Activated naive CD8-positive, alpha-beta T cell treated with anti-CD3 and anti-CD28 coated beads for 36 hours (primary cell): ENCODE results near the gene PPFIA3. TPM values are rescaled to one million over a fixed set of nuclear protein-coding genes. Genes with fewer than 3 reads are reported as not detected.
"Not testable (repeated sequence)": the region's sequence is repeated elsewhere in the genome, so short reads cannot be mapped to it uniquely, and the experiment has no call there.

ENCODE experiments used
- DNase-seq: peaks from one replicate; pipeline ENCODE4 v3.0.0; 2021
- H3K27ac Mint-ChIP-seq: one replicate; pipeline ENCODE4 v1.8.0; 2022; ENCODE audit warnings: mild to moderate bottlenecking, moderate library complexity, mixed read lengths
- H3K27me3 Mint-ChIP-seq: one replicate; pipeline ENCODE4 v1.8.0; 2022; ENCODE audit warnings: mild to moderate bottlenecking, mixed read lengths
- H3K36me3 Mint-ChIP-seq: one replicate; pipeline ENCODE4 v1.8.0; 2021; ENCODE audit warnings: mild to moderate bottlenecking, mixed read lengths
- H3K4me1 Mint-ChIP-seq: one replicate; pipeline ENCODE4 v1.8.0; 2021; ENCODE audit warnings: mixed read lengths
- H3K4me3 Mint-ChIP-seq: one replicate; pipeline ENCODE4 v1.8.0; 2022; ENCODE audit warnings: mild to moderate bottlenecking, moderate library complexity, mixed read lengths
- H3K9me3 Mint-ChIP-seq: one replicate; pipeline ENCODE4 v1.8.0; 2022; ENCODE audit warnings: mixed read lengths
- total RNA-seq, 2 experiments: library from RNA; stranded (reverse); gene quantifications; one replicate each; pipeline ENCODE4 v1.2.3, GENCODE V29; 2021

The PPFIA3 gene
- total RNA-seq: 1 to 10 TPM; 3.2 to 4.3 TPM

- Mint-ChIP-seq H3K9me3 (no peaks in the 10 kb centered on the region), H3K36me3 (peaks cover 4% of the 10 kb centered on the region), H3K4me1 (peaks cover 21% of the 10 kb centered on the region), H3K27me3 (peaks cover 16% of the 10 kb centered on the region), H3K27ac (peak within 1 kb of the TSS; percentile 92), H3K4me3 (peak within 1 kb of the TSS; percentile 91)
- DNase-seq: no peak
Measured at GRCh38 chr19:49119411-49120324, at the start of gene PPFIA3. TSS of gene PPFIA3 (plus strand) at chr19:49119544. CDS start at chr19:49127874, 8,330 bp downstream.

GRCh38 chr19:49070416-49070815, 48.9 kb upstream of the PPFIA3 start:
- Mint-ChIP-seq H3K4me1 (peaks cover 10% of the 10 kb centered on the region), H3K36me3 (peaks cover 2% of the 10 kb centered on the region), H3K27ac (no peak overlapping the region), H3K27me3 (peaks cover 90% of the 10 kb centered on the region), H3K9me3 (peaks cover 1% of the 10 kb centered on the region), H3K4me3 (no peak overlapping the region)
- no peak for DNase-seq

- no peak for DNase-seq
- Mint-ChIP-seq H3K27ac (no peak overlapping the region), H3K4me3 (no peak overlapping the region), H3K27me3 (peaks cover 86% of the 10 kb centered on the region), H3K9me3 (peaks cover 1% of the 10 kb centered on the region), H3K36me3 (peaks cover 2% of the 10 kb centered on the region), H3K4me1 (peaks cover 10% of the 10 kb centered on the region)
Measured at GRCh38 chr19:49071860-49072547, 47.3 kb upstream of the PPFIA3 start.

- Mint-ChIP-seq H3K9me3 (peaks cover 1% of the 10 kb centered on the region), H3K36me3 (peaks cover 2% of the 10 kb centered on the region), H3K27me3 (peaks cover 70% of the 10 kb centered on the region), H3K4me1 (peaks cover 10% of the 10 kb centered on the region), H3K4me3 (no peak overlapping the region), H3K27ac (no peak overlapping the region)
- DNase-seq: no peak
Measured at GRCh38 chr19:49073514-49074378, 45.6 kb upstream of the PPFIA3 start.

- H3K4me3 Mint-ChIP-seq, DNase-seq, H3K36me3 Mint-ChIP-seq, H3K9me3 Mint-ChIP-seq, H3K27ac Mint-ChIP-seq, H3K4me1 Mint-ChIP-seq: not testable (repeated sequence)
- peaks cover 60% of the 10 kb centered on the region for H3K27me3 Mint-ChIP-seq
Measured at GRCh38 chr19:49074869-49075268, 44.5 kb upstream of the PPFIA3 start.

GRCh38 chr19:49080392-49080791, 39.0 kb upstream of the PPFIA3 start:
- H3K36me3 Mint-ChIP-seq: no peaks in the 10 kb centered on the region
- peaks cover 12% of the 10 kb centered on the region for H3K27me3 Mint-ChIP-seq
- H3K4me3 Mint-ChIP-seq: no peak overlapping the region
- no peaks in the 10 kb centered on the region for H3K9me3 Mint-ChIP-seq
- no peak for DNase-seq
- peaks cover 3% of the 10 kb centered on the region for H3K4me1 Mint-ChIP-seq
- H3K27ac Mint-ChIP-seq: no peak overlapping the region

- Mint-ChIP-seq H3K27ac (no peak overlapping the region), H3K4me3 (no peak overlapping the region), H3K9me3 (no peaks in the 10 kb centered on the region), H3K36me3 (peaks cover 6% of the 10 kb centered on the region), H3K4me1 (peaks cover 5% of the 10 kb centered on the region), H3K27me3 (peaks cover 4% of the 10 kb centered on the region)
- no peak for DNase-seq
Measured at GRCh38 chr19:49081273-49081672, 38.1 kb upstream of the PPFIA3 start.

- Mint-ChIP-seq H3K4me3 (peak overlapping the region; percentile 98), H3K4me1 (peaks cover 22% of the 10 kb centered on the region), H3K27ac (peak overlapping the region; percentile 94), H3K36me3 (peaks cover 20% of the 10 kb centered on the region), H3K9me3 (no peaks in the 10 kb centered on the region), H3K27me3 (no peaks in the 10 kb centered on the region)
- no peak for DNase-seq
Measured at GRCh38 chr19:49084206-49085019, 34.9 kb upstream of the PPFIA3 start.

- Mint-ChIP-seq H3K9me3 (no peaks in the 10 kb centered on the region), H3K36me3 (peaks cover 22% of the 10 kb centered on the region), H3K27me3 (no peaks in the 10 kb centered on the region), H3K4me3 (peak within 1 kb of the TSS; percentile 98), H3K27ac (peak within 1 kb of the TSS; percentile 94), H3K4me1 (peaks cover 26% of the 10 kb centered on the region)
- DNase-seq: peak; percentile 100
Measured at GRCh38 chr19:49085020-49085867, 34.1 kb upstream of the PPFIA3 start, which contains the start of gene SNRNP70. TSS of gene SNRNP70 (plus strand) at chr19:49085451. CDS start at chr19:49086415, 964 bp downstream.

GRCh38 chr19:49085868-49086232, 33.5 kb upstream of the PPFIA3 start:
- peak overlapping the region; percentile 94 for H3K27ac Mint-ChIP-seq
- peak overlapping the region; percentile 98 for H3K4me3 Mint-ChIP-seq
- peaks cover 27% of the 10 kb centered on the region for H3K36me3 Mint-ChIP-seq
- DNase-seq: no peak
- H3K9me3 Mint-ChIP-seq: no peaks in the 10 kb centered on the region
- no peaks in the 10 kb centered on the region for H3K27me3 Mint-ChIP-seq
- peaks cover 28% of the 10 kb centered on the region for H3K4me1 Mint-ChIP-seq

GRCh38 chr19:49086296-49086695, 33.0 kb upstream of the PPFIA3 start:
- Mint-ChIP-seq H3K4me3 (peak overlapping the region; percentile 98), H3K9me3 (no peaks in the 10 kb centered on the region), H3K36me3 (peaks cover 31% of the 10 kb centered on the region), H3K27me3 (no peaks in the 10 kb centered on the region), H3K4me1 (peaks cover 29% of the 10 kb centered on the region), H3K27ac (peak overlapping the region; percentile 94)
- DNase-seq: no peak

GRCh38 chr19:49091391-49092038, 27.8 kb upstream of the PPFIA3 start:
- no peak for DNase-seq
- H3K27ac Mint-ChIP-seq: peak overlapping the region; percentile 64

GRCh38 chr19:49092686-49093085, 26.7 kb upstream of the PPFIA3 start:
- Mint-ChIP-seq H3K4me3 (no peak overlapping the region), H3K27ac (no peak overlapping the region), H3K27me3 (no peaks in the 10 kb centered on the region), H3K9me3 (no peaks in the 10 kb centered on the region), H3K36me3 (peaks cover 32% of the 10 kb centered on the region), H3K4me1 (peaks cover 26% of the 10 kb centered on the region)
- DNase-seq: no peak

More at GRCh38 chr19:49091391-49092038, 27.8 kb upstream of the PPFIA3 start:
- peaks cover 33% of the 10 kb centered on the region for H3K4me1 Mint-ChIP-seq
- no peaks in the 10 kb centered on the region for H3K9me3 Mint-ChIP-seq
- no peaks in the 10 kb centered on the region for H3K27me3 Mint-ChIP-seq
- H3K4me3 Mint-ChIP-seq: no peak overlapping the region
- peaks cover 34% of the 10 kb centered on the region for H3K36me3 Mint-ChIP-seq
